Forelimb muscle (tissue), 1 donor: Measurements from ENCODE around the gene VPS13C. TPM values are rescaled to one million over a fixed set of nuclear protein-coding genes. Genes with fewer than 3 reads are reported as not detected.
"Not testable (repeated sequence)": the region's sequence is repeated elsewhere in the genome, so short reads cannot be mapped to it uniquely, and the experiment has no call there.

Source experiments
- DNase-seq: peaks from one replicate; pipeline ENCODE4 v3.0.0-alpha.2; 2013; ENCODE audit warnings: low read depth
- polyA plus RNA-seq: library from polyadenylated mRNA; unstranded; fragments of 120-200 nt; gene quantifications from one replicate; pipeline ENCODE4 v1.2.1, GENCODE V29; 2013; ENCODE audit not compliant: insufficient read length

The VPS13C gene
- polyA plus RNA-seq, 1 donor, result 32.5 TPM

DNA sequence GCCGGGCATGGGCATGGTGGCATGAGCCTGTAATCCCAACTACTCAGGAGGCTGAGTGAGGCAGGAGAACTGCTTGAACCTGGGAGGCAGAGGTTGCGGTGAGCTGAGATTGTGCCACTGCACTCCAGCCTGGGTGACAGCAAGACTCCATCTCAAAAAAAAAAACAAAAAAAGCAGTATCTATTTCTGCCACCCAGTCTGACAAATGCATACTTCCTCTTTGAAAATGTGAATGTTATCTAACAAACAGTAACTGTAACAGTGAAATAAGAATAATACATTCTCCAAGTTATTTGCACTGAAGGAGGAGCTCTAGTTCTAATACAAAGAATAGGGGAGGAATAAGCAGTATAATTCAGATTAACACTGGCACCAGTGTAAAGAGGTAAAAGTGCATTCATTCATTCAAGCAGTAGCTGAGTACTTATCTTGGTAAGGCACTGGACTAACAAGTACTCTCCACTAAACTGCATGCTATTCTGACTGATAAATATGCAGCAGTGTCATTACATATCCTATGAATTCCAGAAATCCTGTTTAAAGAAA is 12.9 kb downstream of the VPS13C start:
- DNase-seq, result no peak

DNA sequence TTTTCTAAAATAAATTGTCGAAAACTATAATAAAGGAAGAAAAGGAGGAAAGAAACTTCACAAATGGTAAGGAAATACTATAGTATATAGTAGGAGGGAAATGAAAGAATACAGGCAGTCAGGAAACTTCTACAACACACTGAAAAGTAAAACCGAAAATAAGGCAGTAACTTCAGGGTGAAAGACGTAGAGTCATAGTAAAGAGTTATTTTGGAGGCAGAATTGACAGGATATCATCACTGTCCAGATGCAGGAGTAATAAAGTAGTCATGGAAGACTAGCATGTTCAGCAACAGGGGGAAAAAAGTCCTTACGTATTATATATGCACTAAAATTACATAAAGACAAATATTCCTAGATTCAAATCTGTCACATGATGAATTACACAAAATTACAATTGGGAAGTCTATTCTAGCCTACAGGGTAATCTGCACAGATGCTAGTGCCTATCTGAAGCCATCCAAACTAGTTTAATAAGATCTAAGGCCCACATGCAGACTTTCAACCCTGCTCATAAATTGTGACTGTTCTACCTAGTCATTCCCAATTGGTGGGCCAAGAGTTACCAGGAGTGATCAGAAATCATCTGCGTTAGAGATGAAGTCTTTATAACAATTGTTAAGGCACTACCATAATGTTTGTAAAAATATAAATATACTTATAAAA is 14.0 kb downstream of the VPS13C start:
- DNase-seq, result no peak

DNA sequence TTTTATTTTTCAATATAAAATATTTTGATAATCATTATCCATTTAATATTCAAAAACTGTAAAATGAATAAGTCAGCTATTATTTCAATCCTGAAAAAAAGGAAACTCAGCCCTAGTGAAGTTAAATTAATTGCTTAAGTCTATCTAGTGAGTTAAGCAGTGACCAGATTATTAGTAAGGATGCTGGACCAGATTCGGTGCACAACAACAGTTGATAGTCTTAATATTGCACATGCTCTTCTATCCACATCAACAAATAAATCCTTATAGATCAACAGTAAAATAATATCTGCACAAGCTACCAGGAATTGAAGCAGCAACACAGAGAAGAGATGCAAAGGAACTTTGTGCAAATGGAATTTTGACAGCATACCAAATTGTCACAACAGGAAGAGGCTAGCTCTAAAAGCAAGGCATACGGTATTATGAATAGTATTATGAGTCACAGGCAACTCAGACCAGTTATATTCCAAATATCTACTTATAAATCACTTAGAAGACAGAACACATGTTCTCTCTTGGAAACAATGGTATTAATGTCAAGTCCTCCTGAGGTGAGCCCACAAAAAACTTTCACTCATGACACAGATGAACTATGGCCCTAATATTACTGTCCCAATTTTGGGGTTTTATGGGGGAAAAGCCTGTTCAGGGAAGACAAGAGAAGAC is 24.9 kb downstream of the VPS13C start:
- no peak for DNase-seq

DNA sequence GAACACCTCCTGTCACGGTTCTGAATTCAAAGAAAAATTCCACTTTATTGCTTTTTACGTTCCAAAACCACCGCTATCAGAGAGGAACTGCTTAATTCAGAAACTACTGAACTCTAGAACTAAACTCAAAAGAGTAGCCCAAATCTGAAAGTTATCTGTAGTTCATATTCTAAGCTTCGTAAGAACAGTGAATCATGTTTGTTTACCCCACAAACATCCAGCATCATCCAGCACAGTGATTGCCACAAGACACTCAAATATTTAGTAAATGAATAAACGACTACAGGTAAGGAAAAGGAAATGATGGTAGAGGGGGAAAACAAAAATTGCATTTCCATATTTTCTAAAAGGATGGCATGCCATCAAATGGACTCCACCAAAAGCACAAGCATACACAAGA is 32.3 kb downstream of the VPS13C start:
- no peak for DNase-seq

DNA sequence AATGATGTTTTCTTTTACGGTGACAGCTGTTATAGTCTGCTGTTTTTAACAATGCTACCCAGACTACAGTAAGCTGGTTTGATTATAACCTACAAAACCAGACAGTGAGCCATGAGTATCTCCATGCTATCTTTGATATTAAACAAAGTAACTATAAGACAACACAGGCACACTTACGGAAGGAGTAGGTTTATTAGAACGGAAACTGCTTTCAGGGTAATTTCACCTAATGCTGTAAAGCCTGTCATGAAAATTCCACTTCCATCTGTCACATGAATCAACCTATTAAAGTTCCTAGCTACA is 33.0 kb downstream of the VPS13C start:
- no peak for DNase-seq

DNA sequence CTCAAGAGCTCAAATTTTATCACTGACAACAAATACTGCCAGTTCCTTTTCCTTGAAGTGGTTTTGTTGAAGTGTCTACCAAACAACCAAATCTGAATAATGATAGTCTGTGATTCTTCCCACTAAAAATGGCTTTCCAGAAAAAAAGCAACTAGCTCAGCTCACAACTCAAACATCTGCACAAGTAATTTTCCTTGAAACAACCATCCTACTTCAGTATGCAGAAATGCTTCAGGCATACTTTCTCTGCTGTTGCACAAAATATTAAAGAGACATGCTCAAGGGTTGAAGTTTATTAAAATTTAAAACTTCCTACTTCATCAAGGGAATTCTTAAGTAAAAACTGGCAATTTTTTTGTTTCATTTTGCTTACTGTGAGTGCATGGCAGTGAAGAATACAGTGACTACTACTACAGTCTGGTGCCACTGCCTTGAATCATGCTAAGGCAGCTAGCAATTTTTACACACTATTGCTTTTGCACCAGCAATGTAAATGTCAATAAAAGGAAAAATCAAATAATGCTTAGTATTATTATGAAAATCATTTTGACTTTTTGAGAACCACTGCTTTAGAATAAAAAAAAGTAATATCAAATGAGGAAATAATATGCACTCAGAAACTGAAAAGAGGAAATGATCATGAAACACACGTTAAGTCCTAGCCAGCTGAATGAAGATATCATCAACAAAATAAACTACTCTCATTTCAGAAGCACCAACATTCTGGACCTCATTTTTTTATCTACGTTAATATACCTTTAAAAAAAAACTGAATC is 33.6 kb downstream of the VPS13C start:
- no peak for DNase-seq

DNA sequence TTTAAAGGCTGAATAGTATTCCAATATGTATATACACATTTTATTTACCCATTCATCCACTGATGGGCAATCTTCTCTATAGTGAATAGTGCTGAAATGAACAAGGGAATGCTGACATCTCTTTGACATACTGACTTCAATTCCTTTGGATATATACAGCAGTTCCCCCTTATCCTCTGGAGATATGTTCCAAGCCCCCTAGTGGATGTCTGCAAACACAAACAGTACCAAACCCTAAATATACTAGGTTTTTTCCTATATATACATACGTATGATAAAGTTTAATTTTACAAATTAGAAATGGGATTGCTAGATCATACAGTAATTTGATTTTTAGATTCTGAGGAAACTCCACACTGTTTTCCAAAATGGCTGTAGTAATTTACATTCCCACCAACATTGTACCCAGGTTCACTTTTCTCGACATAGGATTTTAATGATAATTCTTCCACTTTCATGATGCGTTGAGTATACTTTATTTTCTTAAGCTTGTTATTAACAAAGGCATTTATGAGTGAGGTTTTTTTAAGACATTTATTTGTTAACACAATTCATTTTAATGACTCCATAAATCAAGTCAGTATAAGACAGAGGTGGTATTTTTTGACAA is 38.2 kb downstream of the VPS13C start:
- no peak for DNase-seq

DNA sequence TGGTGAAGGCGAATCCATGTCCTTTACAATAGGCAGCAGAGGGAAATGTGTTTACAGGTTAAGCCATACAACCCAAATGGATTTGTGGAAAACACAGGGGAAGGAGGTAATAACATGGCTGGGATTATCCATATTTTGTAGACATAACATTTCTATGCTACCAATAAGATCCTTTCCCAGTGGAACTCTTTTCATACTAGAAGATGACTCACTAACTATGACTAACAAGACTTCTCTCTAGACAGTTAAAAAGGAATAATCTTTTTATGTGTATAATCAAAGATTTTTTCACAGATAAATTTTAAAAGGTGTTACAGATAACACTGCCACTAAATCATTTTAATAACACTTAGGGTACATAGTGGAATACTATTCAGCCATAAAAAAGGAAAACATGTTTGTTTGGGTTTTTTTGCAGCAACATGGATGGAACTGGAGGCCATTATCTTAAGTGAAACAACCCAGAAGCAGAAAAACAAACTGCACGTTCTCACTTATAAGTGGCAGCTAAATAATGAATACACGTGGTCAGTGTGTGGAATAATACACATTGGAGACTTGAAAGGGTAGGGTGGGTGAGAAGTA is 39.6 kb downstream of the VPS13C start:
- DNase-seq, result no peak

DNA sequence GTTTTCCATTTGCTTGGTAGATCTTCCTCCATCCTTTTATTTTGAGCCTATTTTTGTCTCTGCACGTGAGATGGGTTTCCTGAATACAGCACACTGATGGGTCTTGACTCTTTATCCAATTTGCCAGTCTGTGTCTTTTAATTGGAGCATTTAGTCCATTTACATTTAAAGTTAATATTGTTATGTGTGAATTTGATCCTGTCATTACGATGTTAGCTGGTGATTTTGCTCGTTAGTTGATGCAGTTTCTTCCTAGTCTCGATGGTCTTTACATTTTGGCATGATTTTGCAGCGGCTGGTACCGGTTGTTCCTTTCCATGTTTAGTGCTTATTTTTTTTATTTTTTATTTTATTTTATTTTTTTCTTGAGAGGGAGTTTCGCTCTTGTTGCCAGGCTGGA is 54.9 kb downstream of the VPS13C start:
- DNase-seq, result not testable (repeated sequence)

DNA sequence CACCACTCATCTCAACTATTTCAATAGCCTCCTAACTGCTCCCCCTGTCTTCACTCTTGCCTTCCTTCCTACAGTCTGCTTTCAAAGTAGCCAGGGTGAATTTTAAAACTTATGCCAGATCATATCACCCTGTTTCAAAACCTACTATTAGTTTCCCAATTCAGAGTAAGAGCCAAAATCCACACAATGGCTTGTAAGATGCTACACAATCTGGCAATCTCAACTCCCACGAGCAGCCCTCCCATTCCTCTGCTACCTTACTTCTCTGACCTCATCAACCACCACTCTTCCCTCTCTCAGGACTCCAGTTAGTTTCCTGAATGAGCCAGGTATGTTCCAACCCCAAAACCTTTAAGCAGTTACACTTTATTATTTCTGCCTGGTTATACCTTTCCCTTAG is 62.5 kb downstream of the VPS13C start:
- DNase-seq, result no peak

DNA sequence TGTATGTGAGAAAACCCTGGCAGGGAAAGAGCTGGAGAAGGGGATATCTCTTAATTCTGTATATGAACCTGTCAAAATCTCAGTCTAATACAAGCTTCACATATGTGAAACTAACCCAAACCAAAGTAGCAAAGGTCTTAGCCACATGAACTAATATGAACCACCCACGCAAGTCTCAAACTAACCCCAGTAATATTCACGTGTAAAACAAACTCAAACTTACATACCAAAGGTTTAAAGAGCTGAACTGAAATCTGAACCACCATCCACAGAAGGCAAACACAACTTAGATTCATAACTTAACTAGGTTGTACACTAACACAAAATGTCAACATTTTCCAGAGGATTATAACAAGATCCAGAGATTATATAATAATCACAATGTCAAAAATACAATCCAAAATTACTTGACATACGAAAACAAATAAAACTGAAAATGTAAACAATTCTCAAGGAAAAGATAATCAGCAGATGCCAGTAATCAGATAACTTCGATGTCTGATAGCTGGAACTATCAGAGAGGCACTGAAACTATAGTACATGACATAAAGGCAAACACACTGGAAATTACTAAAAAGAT is 64.1 kb downstream of the VPS13C start:
- DNase-seq, result no peak

DNA sequence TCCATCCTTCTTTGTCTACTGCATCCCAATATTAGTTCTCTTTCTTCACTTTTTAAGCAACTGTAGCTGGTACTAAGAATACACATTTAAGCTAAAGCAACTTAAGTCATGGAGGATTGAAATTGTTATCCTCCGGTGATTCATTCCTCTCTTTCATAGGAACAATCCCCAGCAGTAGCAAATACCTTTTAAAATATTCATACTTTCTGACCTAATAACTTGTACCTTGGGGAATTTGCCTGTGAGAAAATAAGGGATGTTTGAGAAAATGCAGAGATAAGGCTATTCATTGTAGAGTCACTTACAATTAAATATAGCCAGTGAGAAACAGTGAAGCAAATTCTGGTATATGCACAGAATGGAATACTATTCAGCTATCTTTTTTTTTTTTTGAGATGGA is 66.0 kb downstream of the VPS13C start:
- no peak for DNase-seq

DNA sequence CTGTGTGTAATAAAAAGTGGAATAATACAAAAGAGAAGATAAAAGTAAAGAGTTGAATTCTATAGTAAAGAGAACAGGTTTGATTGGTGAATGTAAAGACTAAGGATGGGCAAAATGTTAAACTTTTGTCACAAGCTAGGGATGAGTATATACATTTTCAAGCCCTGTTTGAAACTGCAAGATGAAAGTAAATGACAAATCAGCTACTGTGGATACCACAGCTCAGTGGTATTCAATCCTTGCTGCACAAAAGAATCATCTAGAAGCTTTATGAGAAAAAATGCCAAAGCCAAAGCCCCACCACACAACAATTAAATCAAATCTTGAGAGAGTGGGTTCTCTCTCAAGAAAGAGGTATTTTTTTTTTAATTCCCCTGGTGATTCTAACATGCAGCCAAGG is 67.7 kb downstream of the VPS13C start:
- DNase-seq, result no peak

DNA sequence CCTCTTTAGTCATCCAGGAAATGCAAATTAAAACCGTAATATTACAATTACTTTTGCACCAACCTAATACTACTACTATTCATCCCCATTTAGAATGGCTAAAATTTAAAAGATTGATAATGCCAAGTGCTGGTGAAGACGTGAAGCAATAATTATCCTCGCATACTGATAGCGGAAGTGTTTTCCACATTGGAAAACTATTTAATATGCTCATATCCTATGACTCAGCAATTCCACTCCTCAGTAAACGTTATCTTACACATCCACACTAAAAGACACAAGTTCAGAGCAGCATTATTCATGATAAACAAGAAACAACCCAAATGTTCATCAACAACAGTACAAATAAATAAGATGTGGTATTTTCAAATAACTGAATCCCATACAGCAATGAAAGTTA is 70.6 kb downstream of the VPS13C start:
- no peak for DNase-seq

DNA sequence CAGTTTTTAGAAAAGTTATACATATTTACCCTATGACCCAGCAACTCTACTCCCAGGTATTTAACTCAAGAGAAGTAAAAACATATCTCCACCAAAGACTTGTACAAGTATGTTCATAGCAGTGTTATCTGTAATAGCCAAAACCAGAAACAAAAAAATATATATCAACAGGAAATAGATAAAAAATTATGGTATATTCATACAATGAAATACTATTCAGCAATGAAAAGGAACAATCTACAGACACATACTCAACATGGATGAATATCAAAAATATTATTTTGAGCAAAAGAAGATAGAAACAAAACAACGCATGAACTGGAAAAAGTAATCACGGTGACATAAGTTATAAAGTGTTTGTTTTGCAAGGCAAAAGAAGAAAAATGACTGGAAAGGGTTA is 72.4 kb downstream of the VPS13C start:
- DNase-seq, result no peak

DNA sequence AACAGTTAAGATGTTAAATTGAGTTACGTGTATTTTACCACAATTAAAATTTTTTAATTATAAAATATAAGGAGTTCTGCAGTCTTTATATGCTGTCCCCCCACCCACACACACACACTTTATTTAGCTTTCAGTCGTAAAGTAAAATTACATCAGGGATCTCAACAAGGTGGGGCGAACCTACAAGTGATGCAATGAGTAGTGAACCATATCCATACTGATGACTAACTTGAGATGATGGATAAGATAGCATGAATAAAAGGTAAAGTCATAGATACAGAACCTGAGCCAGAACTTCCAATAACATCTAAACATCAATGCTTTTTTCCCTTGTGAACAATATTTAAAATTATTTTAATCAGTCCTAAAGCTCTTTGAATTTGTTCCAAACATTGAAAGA is 77.2 kb downstream of the VPS13C start:
- DNase-seq, result no peak

DNA sequence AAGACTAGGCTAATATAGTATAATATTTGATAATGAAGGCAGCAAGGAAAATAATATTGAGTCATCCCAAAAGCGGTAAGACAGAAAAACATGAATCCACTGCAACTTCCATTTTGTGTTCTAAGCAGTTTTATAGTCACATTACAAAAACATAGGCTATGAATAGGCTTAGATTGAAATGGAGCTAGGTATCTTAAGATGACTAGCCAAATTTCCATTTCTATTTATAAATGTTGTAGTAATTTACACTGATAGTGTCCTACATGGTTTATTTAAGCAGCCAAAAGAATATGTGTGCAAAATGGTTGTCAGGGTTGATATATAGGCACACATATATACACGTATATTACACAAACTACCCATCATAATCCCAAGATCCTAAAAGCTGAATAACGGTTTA is 82.0 kb downstream of the VPS13C start:
- no peak for DNase-seq

DNA sequence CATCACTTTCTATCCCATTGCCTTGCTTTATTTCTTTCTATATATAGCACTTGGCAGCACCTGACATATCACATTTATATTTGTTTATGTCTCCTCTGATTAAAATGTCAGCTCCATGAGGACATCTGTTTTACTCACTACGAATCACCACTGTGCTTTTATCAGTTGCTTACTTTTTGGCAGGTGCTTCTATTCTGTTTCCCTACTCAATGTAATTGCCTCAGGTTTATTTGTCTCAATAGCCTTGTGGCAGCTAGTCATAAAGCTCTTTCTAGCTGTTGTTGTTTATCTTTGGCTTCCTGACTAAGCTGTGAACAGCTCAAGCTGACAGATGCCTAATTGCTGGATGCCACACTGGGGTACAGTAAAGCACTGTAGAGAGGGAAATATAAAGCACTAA is 85.5 kb downstream of the VPS13C start:
- no peak for DNase-seq

DNA sequence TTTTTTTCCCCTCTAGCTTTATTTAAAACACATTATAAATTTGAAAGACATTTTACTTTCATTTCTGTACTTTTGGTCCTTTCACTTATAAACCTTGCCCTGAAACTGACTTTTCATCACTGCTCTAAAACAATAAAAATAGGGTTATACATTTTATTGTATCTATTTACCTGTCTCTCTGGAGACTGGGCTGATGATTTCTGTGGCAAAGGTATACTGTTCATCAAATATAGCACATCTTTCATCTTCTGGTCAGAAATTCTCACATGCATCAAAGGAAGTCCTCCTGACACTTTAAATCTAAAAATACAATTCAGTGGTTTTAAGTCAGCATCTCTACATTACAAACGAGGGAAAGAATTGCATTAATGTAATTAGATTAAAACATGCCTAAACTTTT is 86.1 kb downstream of the VPS13C start:
- DNase-seq, result no peak

DNA sequence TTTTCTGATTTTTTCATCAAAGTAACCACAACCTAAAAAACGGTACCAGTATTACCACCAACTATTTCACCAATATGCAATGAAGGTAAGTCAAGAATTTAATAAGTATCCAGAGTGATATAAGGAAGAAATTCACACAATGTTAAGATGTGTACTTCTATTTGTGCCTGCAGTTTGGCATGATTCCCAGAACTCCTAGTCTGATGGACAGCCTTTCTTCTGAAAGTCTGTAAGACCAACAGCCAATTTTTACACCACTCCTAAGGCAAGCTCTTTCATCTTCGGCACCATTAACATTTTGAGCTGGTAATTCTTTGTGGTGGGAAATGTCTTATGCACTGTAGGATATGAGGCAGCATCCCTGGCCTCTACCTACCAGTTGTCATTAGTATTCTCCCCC is 108.3 kb downstream of the VPS13C start:
- no peak for DNase-seq

DNA sequence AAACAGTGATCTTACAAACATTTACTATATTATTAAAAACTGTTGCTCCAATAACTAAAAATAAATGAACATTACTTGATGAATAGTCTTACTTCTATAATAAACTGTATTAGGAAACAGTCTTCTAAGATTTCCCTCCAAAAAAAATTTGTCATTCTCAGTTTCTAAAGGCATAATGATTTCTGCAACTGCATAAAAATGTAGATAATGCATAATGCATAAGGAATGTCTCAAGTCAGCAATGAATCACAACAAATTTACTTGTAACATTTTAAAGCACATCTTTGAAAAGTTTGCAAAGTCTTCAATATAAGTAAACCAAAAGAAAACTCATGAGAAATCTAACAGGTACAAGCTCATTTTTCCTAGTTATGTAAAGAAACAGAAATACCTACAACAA is 113.5 kb downstream of the VPS13C start:
- no peak for DNase-seq

DNA sequence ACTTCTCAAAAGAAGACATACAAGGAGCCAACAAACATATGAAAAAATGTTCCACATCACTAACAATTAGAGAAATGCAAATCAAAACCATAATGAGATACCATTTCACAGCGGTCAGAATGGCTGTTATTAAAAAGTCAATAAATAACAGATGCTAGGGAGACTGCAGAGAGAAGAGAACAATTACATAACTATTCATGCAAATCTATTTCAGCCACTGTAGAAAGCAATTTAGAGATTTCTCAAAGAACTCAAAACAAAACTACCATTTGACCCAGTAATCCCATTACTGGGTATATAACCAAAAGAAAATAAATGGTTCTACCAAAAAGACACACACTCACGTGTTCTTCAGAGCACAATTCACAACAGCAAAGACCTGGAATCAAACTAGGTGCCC is 116.3 kb downstream of the VPS13C start:
- no peak for DNase-seq
